Measurements from ENCODE around the gene SORBS1. TPM values are rescaled to one million over a fixed set of nuclear protein-coding genes. Genes with fewer than 3 reads are reported as not detected.
A peak's percentile ranks its signal among the peaks of the same experiment; 100 is the strongest.

The SORBS1 gene
- total RNA-seq, 1 donor = 3.5 TPM

- no peak for DNase-seq (ENCODE audit: low read depth in 2 of 3, low spot score in 2 of 3)
These were observed 144.9 kb downstream of the SORBS1 start for GRCh38 chr10:95416270-95416669.

GRCh38 chr10:95415621-95416031 lies 145.5 kb downstream of the SORBS1 start:
- DNase-seq (ENCODE audit: low read depth in 2 of 3, low spot score in 2 of 3) = no peak

- no peak for DNase-seq (ENCODE audit: low read depth in 2 of 3, low spot score in 2 of 3)
These were observed 146.2 kb downstream of the SORBS1 start for GRCh38 chr10:95414844-95415485.

- DNase-seq (ENCODE audit: low read depth in 2 of 3, low spot score in 2 of 3) = no peak
These were observed 146.9 kb downstream of the SORBS1 start for GRCh38 chr10:95414016-95414830.

GRCh38 chr10:95413588-95413987 lies 147.6 kb downstream of the SORBS1 start:
- DNase-seq (ENCODE audit: low read depth in 2 of 3, low spot score in 2 of 3) = no peak

- no peak for DNase-seq (ENCODE audit: low read depth in 2 of 3, low spot score in 2 of 3)
These were observed 149.5 kb downstream of the SORBS1 start for GRCh38 chr10:95411635-95412034.

GRCh38 chr10:95408983-95409873 lies 151.9 kb downstream of the SORBS1 start:
- no peak for DNase-seq (ENCODE audit: low read depth in 2 of 3, low spot score in 2 of 3)

GRCh38 chr10:95408148-95408960 lies 152.8 kb downstream of the SORBS1 start:
- DNase-seq (ENCODE audit: low read depth in 2 of 3, low spot score in 2 of 3) = no peak

- DNase-seq (ENCODE audit: low read depth in 2 of 3, low spot score in 2 of 3) = no peak
These were observed 153.6 kb downstream of the SORBS1 start for GRCh38 chr10:95407546-95407945.

- peak in 1 of 3 donors; percentile 34 for DNase-seq (ENCODE audit: low read depth in 2 of 3, low spot score in 2 of 3)
These were observed 154.4 kb downstream of the SORBS1 start for GRCh38 chr10:95406651-95407280.

- no peak for DNase-seq (ENCODE audit: low read depth in 2 of 3, low spot score in 2 of 3)
These were observed 155.5 kb downstream of the SORBS1 start for GRCh38 chr10:95405655-95406054.

GRCh38 chr10:95404864-95405263 lies 156.3 kb downstream of the SORBS1 start:
- no peak for DNase-seq (ENCODE audit: low read depth in 2 of 3, low spot score in 2 of 3)

- no peak for DNase-seq (ENCODE audit: low read depth in 2 of 3, low spot score in 2 of 3)
These were observed 156.7 kb downstream of the SORBS1 start for GRCh38 chr10:95404462-95404858.

GRCh38 chr10:95403700-95404461 lies 157.3 kb downstream of the SORBS1 start:
- DNase-seq (ENCODE audit: low read depth in 2 of 3, low spot score in 2 of 3) = no peak

GRCh38 chr10:95401704-95402469 lies 159.3 kb downstream of the SORBS1 start:
- no peak for DNase-seq (ENCODE audit: low read depth in 2 of 3, low spot score in 2 of 3)

GRCh38 chr10:95400787-95401186 lies 160.4 kb downstream of the SORBS1 start:
- DNase-seq (ENCODE audit: low read depth in 2 of 3, low spot score in 2 of 3) = no peak

- DNase-seq (ENCODE audit: low read depth in 2 of 3, low spot score in 2 of 3) = no peak
These were observed 162.0 kb downstream of the SORBS1 start for GRCh38 chr10:95399183-95399582.

- no peak for DNase-seq (ENCODE audit: low read depth in 2 of 3, low spot score in 2 of 3)
These were observed 163.4 kb downstream of the SORBS1 start for GRCh38 chr10:95397747-95398146.
